Activated naive CD8-positive, alpha-beta T cell treated with anti-CD3 and anti-CD28 coated beads, Interleukin-2, amount 10 ng/mL, durations not matched to agents 7 days and 5 days (primary cell): Measurements from ENCODE around the gene USP6. TPM values are rescaled to one million over a fixed set of nuclear protein-coding genes. Genes with fewer than 3 reads are reported as not detected.
"Not testable (repeated sequence)": the region's sequence is repeated elsewhere in the genome, so short reads cannot be mapped to it uniquely, and the experiment has no call there.

Experiments used
- ATAC-seq: fragments of 150-1000 bp; cut with Tn5 transposase; one replicate; pipeline ENCODE4 v1.10.0; 2021; ENCODE audit warnings: low read depth, moderate library complexity
- POLR2A ChIA-PET: fragments of 350-600 bp; sonication (Branson Sonifier 250); formaldehyde crosslinking; loops from one replicate; lab custom pipeline; 2021; ENCODE audit warnings: antibody characterized with exemption; lab: Charles Lee
- DNase-seq: peaks from one replicate; pipeline ENCODE4 v3.0.0; 2021
- H3K27ac Mint-ChIP-seq: one replicate; pipeline ENCODE4 v1.8.0; 2022; ENCODE audit warnings: mild to moderate bottlenecking, mixed read lengths
- H3K27me3 Mint-ChIP-seq: one replicate; pipeline ENCODE4 v1.8.0; 2022; ENCODE audit warnings: mild to moderate bottlenecking, moderate library complexity, mixed read lengths
- H3K36me3 Mint-ChIP-seq: one replicate; pipeline ENCODE4 v1.8.0; 2021; ENCODE audit warnings: mild to moderate bottlenecking, mixed read lengths
- H3K4me1 Mint-ChIP-seq: one replicate; pipeline ENCODE4 v1.8.0; 2021; ENCODE audit warnings: mixed read lengths
- H3K4me3 Mint-ChIP-seq: one replicate; pipeline ENCODE4 v1.8.0; 2022; ENCODE audit warnings: mild to moderate bottlenecking, moderate library complexity, mixed read lengths
- H3K9me3 Mint-ChIP-seq: one replicate; pipeline ENCODE4 v1.8.0; 2021; ENCODE audit warnings: mixed read lengths
- total RNA-seq, 2 experiments: library from RNA; stranded (reverse); gene quantifications; one replicate each; pipeline ENCODE4 v1.2.3, GENCODE V29; 2021

Gene USP6
- total RNA-seq, 2 experiments from 2014 or later: 0.06 to 0.11 TPM

- H3K27ac Mint-ChIP-seq, H3K27me3 Mint-ChIP-seq, H3K4me3 Mint-ChIP-seq, H3K36me3 Mint-ChIP-seq, H3K4me1 Mint-ChIP-seq, DNase-seq, H3K9me3 Mint-ChIP-seq, ATAC-seq, POLR2A ChIA-PET: not testable (repeated sequence)
These were observed 19.4 kb downstream of the USP6 start for GRCh38 chr17:5135131-5135712.

DNA sequence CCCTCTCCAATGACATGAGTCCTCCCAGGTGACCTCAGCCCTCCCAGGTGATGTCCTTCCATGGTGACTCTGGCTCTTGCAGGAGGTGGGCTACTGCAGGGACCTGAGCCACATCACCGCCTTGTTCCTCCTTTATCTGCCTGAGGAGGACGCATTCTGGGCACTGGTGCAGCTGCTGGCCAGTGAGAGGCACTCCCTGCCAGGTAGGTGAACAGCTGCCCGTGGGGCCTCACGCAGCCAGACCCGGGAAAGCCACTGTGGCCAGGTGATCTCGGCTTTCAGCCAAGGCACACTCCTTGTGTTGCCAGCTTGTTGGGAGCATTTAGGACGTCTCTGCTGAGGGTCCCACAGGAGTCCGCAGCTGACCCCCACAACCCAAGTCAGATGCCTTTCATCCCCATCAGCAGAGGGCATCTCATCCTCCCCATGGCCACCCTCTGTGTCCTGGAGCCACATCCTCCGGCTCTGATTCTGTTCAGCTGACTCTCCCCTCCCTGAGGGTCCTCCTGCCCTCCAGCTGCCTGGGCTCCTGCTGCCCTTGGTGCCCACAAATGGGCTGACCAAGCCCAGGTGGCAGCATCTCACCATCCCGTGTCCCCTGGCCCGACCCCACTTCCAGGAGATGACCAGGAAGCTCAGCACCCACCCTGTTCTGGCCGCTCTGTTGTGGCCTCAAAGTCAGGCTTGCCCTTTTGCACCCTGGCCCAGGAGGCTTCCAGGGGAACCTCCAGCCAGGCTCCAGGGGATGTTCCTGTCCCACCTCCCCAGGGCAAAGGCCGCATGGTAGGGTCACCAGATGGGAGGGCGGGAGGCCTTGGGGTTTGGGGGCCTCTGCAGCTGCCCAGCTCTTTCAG is 20.1 kb downstream of the USP6 start:
- Mint-ChIP-seq H3K9me3 (no peaks in the 10 kb centered on the region), H3K27me3 (no peaks in the 10 kb centered on the region), H3K4me1 (no peaks in the 10 kb centered on the region), H3K27ac (no peak overlapping the region), H3K36me3 (no peaks in the 10 kb centered on the region), H3K4me3 (no peak overlapping the region)
- POLR2A ChIA-PET: no interaction called here
- DNase-seq (no peak), ATAC-seq (no peak)

DNA sequence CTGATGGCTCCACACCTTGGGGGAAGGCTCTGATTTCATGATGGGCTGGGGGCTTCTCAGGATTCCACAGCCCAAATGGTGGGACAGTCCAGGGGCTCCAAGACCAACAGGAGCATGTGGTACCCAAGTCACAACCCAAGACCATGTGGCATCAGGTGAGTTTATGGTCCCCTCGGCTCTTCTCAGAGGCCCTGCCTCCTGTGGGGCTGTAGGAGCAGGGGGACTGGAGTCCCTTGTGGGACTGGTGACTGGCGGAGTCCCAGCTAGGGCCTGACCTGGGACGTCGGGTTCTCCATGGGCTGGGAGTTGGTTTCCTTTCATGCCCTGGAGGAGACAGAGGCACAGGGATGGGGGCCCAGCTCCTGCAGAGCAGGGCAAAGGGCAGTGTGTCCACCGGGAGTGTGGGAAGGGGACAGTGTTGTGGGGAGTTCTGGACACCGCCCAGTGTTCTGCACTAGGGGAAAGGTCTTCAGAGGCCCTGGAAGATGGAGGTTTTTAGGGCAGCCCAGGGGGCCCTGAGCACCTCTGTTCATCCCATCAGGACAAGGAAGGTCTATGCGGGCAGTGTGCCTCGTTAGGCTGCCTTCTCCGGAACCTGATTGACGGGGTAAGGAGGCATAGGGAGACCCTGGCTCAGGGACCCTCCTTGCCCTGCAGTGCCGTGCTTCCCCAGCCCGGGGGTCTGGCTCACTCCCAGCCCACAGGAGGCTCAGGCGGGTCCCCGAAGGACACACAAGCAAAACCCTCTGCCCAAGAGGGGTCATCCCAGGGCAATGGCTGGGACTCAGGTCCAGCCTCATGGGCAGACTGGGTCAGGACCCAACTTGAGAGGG is 21.0 kb downstream of the USP6 start:
- H3K4me1 Mint-ChIP-seq, H3K36me3 Mint-ChIP-seq, POLR2A ChIA-PET, ATAC-seq, DNase-seq, H3K27me3 Mint-ChIP-seq, H3K27ac Mint-ChIP-seq, H3K9me3 Mint-ChIP-seq, H3K4me3 Mint-ChIP-seq: not testable (repeated sequence)

GRCh38 chr17:5137511-5138197 is 21.8 kb downstream of the USP6 start:
- H3K9me3 Mint-ChIP-seq, DNase-seq, H3K36me3 Mint-ChIP-seq, H3K4me3 Mint-ChIP-seq, H3K27ac Mint-ChIP-seq, POLR2A ChIA-PET, H3K4me1 Mint-ChIP-seq, H3K27me3 Mint-ChIP-seq, ATAC-seq: not testable (repeated sequence)

DNA sequence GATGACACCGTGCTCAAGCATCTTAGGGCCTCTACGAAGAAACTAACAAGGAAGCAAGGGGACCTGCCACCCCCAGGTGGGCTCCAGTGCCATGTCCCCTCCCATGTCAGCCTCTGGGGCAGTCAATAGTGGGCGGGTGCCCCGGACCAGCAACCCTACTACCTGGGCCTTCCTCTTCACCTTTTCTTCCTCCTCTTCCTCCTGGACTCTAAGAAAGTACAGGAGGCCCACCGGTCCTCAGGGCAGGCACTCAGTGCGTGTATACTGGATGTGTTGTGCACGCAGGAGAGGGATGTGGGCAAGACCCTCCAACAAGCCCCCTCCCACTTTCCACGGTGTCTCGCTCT is 22.3 kb downstream of the USP6 start:
- H3K4me3 Mint-ChIP-seq, ATAC-seq, H3K27me3 Mint-ChIP-seq, H3K27ac Mint-ChIP-seq, H3K9me3 Mint-ChIP-seq, H3K4me1 Mint-ChIP-seq, H3K36me3 Mint-ChIP-seq, DNase-seq, POLR2A ChIA-PET: not testable (repeated sequence)

DNA sequence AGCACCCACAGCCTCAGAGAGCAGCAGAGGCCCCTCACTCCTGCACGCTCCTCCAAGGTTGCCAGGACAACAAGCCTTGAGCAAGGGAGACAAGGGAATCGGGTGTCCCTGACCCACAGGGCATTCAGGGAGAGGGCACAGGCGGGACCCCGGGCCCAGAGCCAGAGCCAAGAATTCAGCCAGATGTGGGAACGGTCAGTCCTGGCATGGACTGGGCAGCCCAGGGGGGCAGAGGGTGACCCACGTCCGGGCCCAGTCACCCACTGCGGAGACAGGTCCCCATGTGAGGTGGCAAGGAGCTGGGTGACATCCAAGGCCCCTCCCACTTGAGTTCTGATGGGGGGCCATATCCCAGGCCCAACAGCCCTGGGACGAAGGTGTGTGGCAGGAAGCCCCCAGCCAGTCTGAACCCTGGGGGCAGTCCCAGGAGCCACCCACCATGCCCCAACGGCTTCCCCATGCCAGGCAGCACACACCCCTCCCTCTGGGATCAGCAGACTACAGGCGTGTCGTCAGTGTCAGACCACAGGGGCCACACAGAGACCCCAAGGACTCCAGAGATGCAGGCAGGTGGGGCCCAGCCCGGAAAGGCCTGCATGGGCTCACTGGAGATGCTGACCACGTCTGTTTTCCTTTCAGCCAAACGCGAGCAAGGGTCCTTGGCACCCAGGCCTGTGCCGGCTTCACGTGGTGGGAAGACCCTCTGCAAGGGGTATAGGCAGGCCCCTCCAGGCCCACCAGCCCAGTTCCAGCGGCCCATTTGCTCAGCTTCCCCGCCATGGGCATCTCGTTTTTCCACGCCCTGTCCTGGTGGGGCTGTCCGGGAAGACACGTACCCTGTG is 23.0 kb downstream of the USP6 start:
- DNase-seq (no peak), ATAC-seq (no peak)
- Mint-ChIP-seq H3K27ac (no peak overlapping the region), H3K9me3 (no peaks in the 10 kb centered on the region), H3K27me3 (peaks cover 8% of the 10 kb centered on the region), H3K4me1 (no peaks in the 10 kb centered on the region), H3K4me3 (no peak overlapping the region), H3K36me3 (no peaks in the 10 kb centered on the region)
- POLR2A ChIA-PET: no interaction called here

- ATAC-seq (no peak), DNase-seq (no peak)
- Mint-ChIP-seq H3K36me3 (no peaks in the 10 kb centered on the region), H3K27ac (no peak overlapping the region), H3K4me1 (no peaks in the 10 kb centered on the region), H3K4me3 (no peak overlapping the region), H3K27me3 (peaks cover 8% of the 10 kb centered on the region), H3K9me3 (no peaks in the 10 kb centered on the region)
- POLR2A ChIA-PET: no interaction called here
These were observed 23.6 kb downstream of the USP6 start for GRCh38 chr17:5139458-5139732.

DNA sequence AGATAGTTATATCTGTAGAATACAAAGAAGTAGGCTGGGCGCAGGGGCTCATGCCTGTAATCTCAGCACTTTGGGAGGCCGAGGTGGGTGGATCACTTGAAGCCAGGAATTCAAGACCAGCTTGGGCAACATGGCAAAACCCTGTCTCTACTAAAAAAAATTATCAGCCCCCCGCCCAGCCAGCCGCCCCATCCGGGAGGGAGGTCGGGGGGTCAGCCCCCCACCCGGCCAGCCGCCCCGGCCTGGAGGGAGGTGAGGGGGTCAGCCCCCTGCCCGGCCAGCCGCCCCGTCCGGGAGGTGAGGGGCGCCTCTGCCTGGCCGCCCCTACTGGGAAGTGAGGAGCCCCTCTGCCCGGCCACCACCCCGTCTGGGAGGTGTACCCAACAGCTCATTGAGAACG is 27.0 kb downstream of the USP6 start:
- H3K4me3 Mint-ChIP-seq, DNase-seq, H3K36me3 Mint-ChIP-seq, POLR2A ChIA-PET, ATAC-seq, H3K9me3 Mint-ChIP-seq, H3K27ac Mint-ChIP-seq, H3K4me1 Mint-ChIP-seq: not testable (repeated sequence)
- H3K27me3 Mint-ChIP-seq: peaks cover 24% of the 10 kb centered on the region

DNA sequence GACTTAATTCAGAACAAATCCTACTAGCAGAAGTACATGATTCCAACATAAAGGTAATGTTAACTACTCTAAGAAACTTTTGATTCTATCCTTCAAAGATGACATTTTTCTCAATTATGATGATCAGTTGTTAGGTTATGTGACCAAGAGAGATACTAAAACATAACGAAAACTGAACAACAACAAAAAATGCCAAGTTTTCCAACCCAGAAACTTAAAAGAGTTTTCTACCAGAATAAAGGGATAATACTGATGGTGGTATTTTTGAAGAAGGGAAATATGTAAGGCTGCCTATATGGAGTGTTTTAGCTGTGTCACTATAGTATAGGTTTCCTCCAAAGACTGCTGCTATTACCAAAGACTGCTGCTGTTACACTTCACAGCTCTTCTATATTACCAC is 30.3 kb downstream of the USP6 start:
- H3K27me3 Mint-ChIP-seq: peaks cover 24% of the 10 kb centered on the region
- H3K9me3 Mint-ChIP-seq, POLR2A ChIA-PET, H3K27ac Mint-ChIP-seq, ATAC-seq, H3K36me3 Mint-ChIP-seq, H3K4me1 Mint-ChIP-seq, H3K4me3 Mint-ChIP-seq, DNase-seq: not testable (repeated sequence)

DNA sequence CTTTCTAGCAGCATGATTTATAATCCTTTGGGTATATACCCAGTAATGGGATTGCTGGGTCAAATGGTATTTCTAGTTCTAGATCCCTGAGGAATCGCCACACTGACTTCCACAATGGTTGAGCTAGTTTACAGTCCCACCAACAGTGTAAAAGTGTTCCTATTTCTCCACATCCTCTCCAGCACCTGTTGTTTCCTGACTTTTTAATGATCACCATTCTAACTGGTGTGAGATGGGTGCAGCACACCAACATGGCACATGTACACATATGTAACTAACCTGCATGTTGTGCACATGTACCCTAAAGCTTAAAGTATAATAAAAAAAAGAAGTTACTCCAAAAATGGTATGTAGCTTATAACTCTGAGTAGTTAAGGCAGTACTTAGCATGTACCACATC is 44.9 kb downstream of the USP6 start:
- H3K9me3 Mint-ChIP-seq, ATAC-seq, POLR2A ChIA-PET, H3K27ac Mint-ChIP-seq, H3K36me3 Mint-ChIP-seq, H3K4me1 Mint-ChIP-seq, DNase-seq, H3K4me3 Mint-ChIP-seq: not testable (repeated sequence)
- peaks cover 44% of the 10 kb centered on the region for H3K27me3 Mint-ChIP-seq

GRCh38 chr17:5161793-5162192 is 46.0 kb downstream of the USP6 start:
- H3K4me1 Mint-ChIP-seq, H3K4me3 Mint-ChIP-seq, ATAC-seq, H3K36me3 Mint-ChIP-seq, DNase-seq, H3K9me3 Mint-ChIP-seq, H3K27ac Mint-ChIP-seq, POLR2A ChIA-PET: not testable (repeated sequence)
- H3K27me3 Mint-ChIP-seq: peaks cover 40% of the 10 kb centered on the region

DNA sequence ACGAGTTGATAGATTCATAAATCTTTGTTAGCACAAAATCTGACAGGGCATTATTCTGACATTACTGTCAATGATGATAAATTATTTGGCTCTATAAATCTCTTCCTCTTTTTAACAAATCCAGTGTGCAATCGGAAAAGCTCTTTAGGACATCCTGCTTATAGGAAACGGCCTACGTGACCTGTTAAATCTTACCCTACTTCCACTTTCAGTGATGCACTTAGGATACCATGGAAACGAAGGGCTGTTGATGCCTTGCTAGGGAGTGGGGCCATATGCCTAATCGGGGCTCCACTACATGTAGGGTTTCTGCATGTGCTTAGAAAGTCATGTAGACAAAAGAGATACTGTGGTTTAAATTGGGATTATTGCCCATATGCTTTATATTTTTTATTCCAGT is 48.6 kb downstream of the USP6 start:
- Mint-ChIP-seq H3K36me3 (no peaks in the 10 kb centered on the region), H3K27ac (no peak overlapping the region), H3K27me3 (peaks cover 20% of the 10 kb centered on the region), H3K4me1 (no peaks in the 10 kb centered on the region), H3K4me3 (no peak overlapping the region), H3K9me3 (peaks cover 6% of the 10 kb centered on the region)
- ATAC-seq (no peak), DNase-seq (no peak)
- POLR2A ChIA-PET: no interaction called here
